HepG2 (cell line): ENCODE data around the gene TBCB. TPM values are rescaled to one million over a fixed set of nuclear protein-coding genes. Genes with fewer than 3 reads are reported as not detected.
"Not testable (repeated sequence)": the region's sequence is repeated elsewhere in the genome, so short reads cannot be mapped to it uniquely, and the experiment has no call there.

Experiments used
- ATAC-seq: fragments of 200-7000 bp; cut with Tn5 transposase; 3 replicates; pipeline ENCODE4 v1.9.1; 2020; ENCODE audit warnings: mild to moderate bottlenecking, moderate library complexity
- BruUV-seq: library from RNA; stranded (reverse); fragments of 400-500 nt; replicated peaks from 2 replicates; lab custom pipeline; 2021; lab: Mats Ljungman, UMichigan
- CTCF ChIA-PET: fragments of 300-600 bp; formaldehyde crosslinking; extraction: SDS; loops from one replicate; lab custom pipeline; 2021; ENCODE audit warnings: low total read pairs, inconsistent platforms, low intra/inter-chr PET ratio; lab: Yijun Ruan, JAX
- POLR2A ChIA-PET: fragments of 350-600 bp; sonication (Branson Sonifier 250); formaldehyde crosslinking; loops from one replicate; lab custom pipeline; 2020; ENCODE audit warnings: antibody characterized with exemption, inconsistent platforms; lab: Yijun Ruan, JAX
- DNase-seq: peaks from one replicate; pipeline ENCODE4 v3.0.0-alpha.2; 2015; ENCODE audit warnings: low spot score
- FAIRE-seq: peaks from 3 replicates; lab custom pipeline; 2011; peaks lifted over from hg19 to GRCh38; lab: Jason Lieb, UNC
- H2AFZ ChIP-seq: one replicate; pipeline ENCODE4 v1.6.1; 2011; ENCODE audit warnings: low read length, inconsistent platforms
- H3K27ac ChIP-seq: fragments of 300-600 bp; 3 replicates; pipeline ENCODE4 v1.8.0; 2011; ENCODE audit warnings: mixed run types, mild to moderate bottlenecking, mixed read lengths, low read length, inconsistent platforms; ENCODE audit not compliant: insufficient read depth; ENCODE audit errors: extremely low read length
- H3K27me3 ChIP-seq, 2 experiments: fragments of 200-600 bp in 1 of 2; 2 replicates in 1 of 2; 3 replicates in 1 of 2; pipeline versions ENCODE4 v1.6.0 to v1.8.0; 2011; ENCODE audit warnings: low read length in 2 of 2, mild to moderate bottlenecking in 2 of 2, moderate library complexity in 2 of 2, inconsistent platforms in 1 of 2; ENCODE audit not compliant: insufficient read depth in 2 of 2, control insufficient read depth in 1 of 2
- H3K36me3 ChIP-seq, 2 experiments: fragments of 200-600 bp in 1 of 2; replicated peaks in 1 of 2; 2 replicates in 1 of 2; 3 replicates in 1 of 2; pipeline versions ENCODE4 v1.5.1 to v1.8.0; 2011; ENCODE audit warnings: low read length in 2 of 2, inconsistent platforms in 1 of 2; ENCODE audit not compliant: insufficient read depth in 2 of 2, control insufficient read depth in 1 of 2
- H3K4me1 ChIP-seq: 2 replicates; pipeline ENCODE4 v1.5.1; 2012; ENCODE audit warnings: low read length, inconsistent platforms; ENCODE audit not compliant: insufficient read depth
- H3K4me2 ChIP-seq: 2 replicates; pipeline ENCODE4 v1.6.0; 2011; ENCODE audit warnings: low read depth, low read length, inconsistent platforms
- H3K4me3 ChIP-seq, 3 experiments: fragments of 200-600 bp in 1 of 3; sonication (generic), shearing (Covaris generic) in 1 of 3; replicated peaks in 1 of 3; 2 replicates each; pipeline ENCODE4 v1.5.1; 2011 to 2016; ENCODE audit warnings: low read length in 3 of 3, inconsistent platforms in 2 of 3, low read depth in 2 of 3, mild to moderate bottlenecking in 2 of 3, control low read depth in 1 of 3, mixed read lengths in 1 of 3; ENCODE audit not compliant: insufficient read depth in 1 of 3
- H3K79me2 ChIP-seq: one replicate; pipeline ENCODE4 v1.6.1; 2011; ENCODE audit warnings: low read length, inconsistent platforms; ENCODE audit not compliant: insufficient read depth
- H3K9ac ChIP-seq: 2 replicates; pipeline ENCODE4 v1.6.0; 2011; ENCODE audit warnings: mild to moderate bottlenecking, low read depth, low read length, inconsistent platforms; ENCODE audit not compliant: insufficient read depth
- H3K9me3 ChIP-seq: 2 replicates; pipeline ENCODE4 v1.5.1; 2012; ENCODE audit warnings: mild to moderate bottlenecking, low read length
- H4K20me1 ChIP-seq: 2 replicates; pipeline ENCODE4 v1.6.0; 2011; ENCODE audit warnings: inconsistent platforms, mild to moderate bottlenecking, low read length, moderate library complexity; ENCODE audit not compliant: insufficient read depth
- DBP ChIP-seq: sonication (generic); formaldehyde crosslinking; IDR thresholded peaks from 2 replicates; pipeline ENCODE4 v1.4.0; 2020; ENCODE audit warnings: missing genetic modification reagents; ENCODE audit errors: not compliant biosample characterization
- ETV6 ChIP-seq: sonication (generic); formaldehyde crosslinking; conservative IDR thresholded peaks from 2 replicates; pipeline ENCODE4 v1.4.0; 2020; ENCODE audit warnings: missing genetic modification reagents
- GFI1 ChIP-seq: sonication (generic); formaldehyde crosslinking; IDR thresholded peaks from 2 replicates; pipeline ENCODE4 v1.5.0; 2020; ENCODE audit warnings: missing genetic modification reagents, mild to moderate bottlenecking, borderline replicate concordance
- HOXA5 ChIP-seq: sonication (generic); formaldehyde crosslinking; IDR thresholded peaks from 2 replicates; pipeline ENCODE4 v1.4.0; 2020; ENCODE audit warnings: missing genetic modification reagents
- POLR2AphosphoS2 ChIP-seq: IDR thresholded peaks from 2 replicates; pipeline ENCODE4 v1.6.1; 2011; ENCODE audit warnings: low read depth, low read length, improper control_type of control experiment
- SP5 ChIP-seq: IDR thresholded peaks from 2 replicates; pipeline ENCODE4 v1.6.1; 2016; ENCODE audit warnings: low read depth, borderline replicate concordance
- ZNF124 ChIP-seq: sonication (generic); formaldehyde crosslinking; IDR thresholded peaks from 2 replicates; pipeline ENCODE4 v1.4.0; 2020; ENCODE audit warnings: missing genetic modification reagents
- ZNF44 ChIP-seq: sonication (generic); formaldehyde crosslinking; IDR thresholded peaks from 2 replicates; pipeline ENCODE4 v1.5.1; 2020; ENCODE audit warnings: mild to moderate bottlenecking, missing genetic modification reagents
- ZNF569 ChIP-seq: sonication (generic); formaldehyde crosslinking; IDR thresholded peaks from 2 replicates; pipeline ENCODE4 v1.5.0; 2020; ENCODE audit warnings: mild to moderate bottlenecking, missing genetic modification reagents, moderate library complexity, borderline replicate concordance
- ZNF773 ChIP-seq: sonication (generic); formaldehyde crosslinking; IDR thresholded peaks from 2 replicates; pipeline ENCODE4 v1.4.0; 2020; ENCODE audit warnings: missing genetic modification reagents, borderline replicate concordance
- WGBS: methylation state at CpG from one replicate; pipeline ENCODE4 v1.1.6; 2017; ENCODE audit warnings: low lambda C conversion rate; 5-methylcytosine and 5-hydroxymethylcytosine counted together
- in situ Hi-C: cut with HindIII; loops from 2 replicates; pipeline ENCODE4 v1.10.0; 2017; ENCODE audit warnings: low pct_unique_long_range_greater_than_20kb; ENCODE audit not compliant: extremely low pct_ligation_motif_present
- intact Hi-C: fragments of 100-400 bp; cut with micrococcal nuclease; formaldehyde crosslinking; loops from one replicate; pipeline ENCODE4 v1.10.0; 2022; ENCODE audit not compliant: unreplicated experiment
- polyA plus RNA-seq, 8 experiments: library from polyadenylated mRNA; depleted of rRNA in 3 of 8; stranded (reverse) in 7 of 8; unstranded in 1 of 8; fragments of >200 nt; fragmentation: Illumina TruSeq in 4 of 8; extraction: Trizol in 4 of 8; gene quantifications; 2 replicates each; pipeline versions ENCODE4 v1.2.1 to v1.2.3, GENCODE V29; 2011 to 2016; ENCODE audit warnings: low read depth in 4 of 8, missing spikeins in 1 of 8, mixed read lengths in 1 of 8; ENCODE audit not compliant: insufficient read depth in 1 of 8
- total RNA-seq, 5 experiments: library from RNA; depleted of rRNA; stranded (reverse); fragments of >200 nt; fragmentation: Illumina TruSeq; extraction: Trizol; gene quantifications; 2 replicates each; pipeline ENCODE4 v1.2.3, GENCODE V29; 2016; ENCODE audit warnings: low read depth in 1 of 5

Gene TBCB
- total and polyA plus RNA-seq, 2 of the 13 experiments (the other 11 are each of a cell fraction or from before 2014, with no cell fraction given): 271 to 276 TPM

- Histone ChIP-seq H3K4me2 (no peak overlapping the region), H4K20me1 (no peaks in the 10 kb centered on the region), H3K9ac (no peak overlapping the region), H2AFZ (no peak overlapping the region), H3K27me3 (no peaks in the 10 kb centered on the region), H3K9me3 (no peaks in the 10 kb centered on the region), H3K79me2 (peaks cover 2% of the 10 kb centered on the region), H3K4me3 (no peak overlapping the region), H3K27ac (no peak overlapping the region), H3K36me3 (peaks cover 19 to 60% of the 10 kb centered on the region in 2 experiments), H3K4me1 (no peaks in the 10 kb centered on the region)
- intact Hi-C loops: no loop called here
- in situ Hi-C loops: no loop called here
- ATAC-seq (no peak), DNase-seq (no peak), FAIRE-seq (no peak)
- BruUV-seq: no TSS peak
- 97% methylated on average over 6 of the region's 11 CpGs for WGBS
- ChIA-PET POLR2A (no interaction called here), CTCF (no interaction called here)
- TF ChIP-seq DBP (no peak), HOXA5 (CRISPR knock-in tag) (no peak), ZNF124 (CRISPR knock-in tag) (no peak), ZNF569 (no peak), ZNF773 (CRISPR knock-in tag) (no peak), POLR2AphosphoS2 (no peak), GFI1 (CRISPR knock-in tag) (no peak), ZNF44 (no peak), ETV6 (CRISPR knock-in tag) (no peak), SP5 (CRISPR knock-in tag) (no peak)
These were observed 47.6 kb upstream of the TBCB start for GRCh38 chr19:36067681-36068080.

- ATAC-seq, H3K4me3 ChIP-seq, H2AFZ ChIP-seq, H3K27me3 ChIP-seq, in situ Hi-C loops, CTCF ChIA-PET, H3K9ac ChIP-seq, H3K27ac ChIP-seq, POLR2A ChIA-PET, H3K9me3 ChIP-seq, DNase-seq, H3K4me2 ChIP-seq, H3K79me2 ChIP-seq, intact Hi-C loops, FAIRE-seq, H3K4me1 ChIP-seq, BruUV-seq, H4K20me1 ChIP-seq: not testable (repeated sequence)
- WGBS: 98% methylated on average over 24 of the region's 57 CpGs
- peaks cover 19 to 64% of the 10 kb centered on the region in 2 experiments for H3K36me3 ChIP-seq
These were observed 46.3 kb upstream of the TBCB start for GRCh38 chr19:36068810-36069499.
